Testis (tissue), 2 donors: Measurements from ENCODE around the gene TNFRSF9.

ENCODE experiments used
- POLR2A ChIP-seq: fragments of 450-650 bp; IDR thresholded peaks from one replicate; pipeline ENCODE4 v1.6.1; 2017; ENCODE audit warnings: antibody characterized with exemption, mild to moderate bottlenecking, moderate library complexity
- TF ChIP-seq, protein P1 (sequence below), 3 experiments: fragments of 450-650 bp in 2 of 3; fragments of 200-600 bp in 1 of 3; sonication (generic) in 1 of 3; IDR thresholded peaks; one replicate each; pipeline ENCODE4 v1.5.1; 2016 to 2019; ENCODE audit warnings: antibody characterized with exemption in 3 of 3, mild to moderate bottlenecking in 2 of 3, moderate library complexity in 1 of 3

GRCh38 chr1:7983086-7983778 is 42.6 kb upstream of the TNFRSF9 start:
- no peak for TF ChIP-seq POLR2A
- TF ChIP-seq, protein P1, sequence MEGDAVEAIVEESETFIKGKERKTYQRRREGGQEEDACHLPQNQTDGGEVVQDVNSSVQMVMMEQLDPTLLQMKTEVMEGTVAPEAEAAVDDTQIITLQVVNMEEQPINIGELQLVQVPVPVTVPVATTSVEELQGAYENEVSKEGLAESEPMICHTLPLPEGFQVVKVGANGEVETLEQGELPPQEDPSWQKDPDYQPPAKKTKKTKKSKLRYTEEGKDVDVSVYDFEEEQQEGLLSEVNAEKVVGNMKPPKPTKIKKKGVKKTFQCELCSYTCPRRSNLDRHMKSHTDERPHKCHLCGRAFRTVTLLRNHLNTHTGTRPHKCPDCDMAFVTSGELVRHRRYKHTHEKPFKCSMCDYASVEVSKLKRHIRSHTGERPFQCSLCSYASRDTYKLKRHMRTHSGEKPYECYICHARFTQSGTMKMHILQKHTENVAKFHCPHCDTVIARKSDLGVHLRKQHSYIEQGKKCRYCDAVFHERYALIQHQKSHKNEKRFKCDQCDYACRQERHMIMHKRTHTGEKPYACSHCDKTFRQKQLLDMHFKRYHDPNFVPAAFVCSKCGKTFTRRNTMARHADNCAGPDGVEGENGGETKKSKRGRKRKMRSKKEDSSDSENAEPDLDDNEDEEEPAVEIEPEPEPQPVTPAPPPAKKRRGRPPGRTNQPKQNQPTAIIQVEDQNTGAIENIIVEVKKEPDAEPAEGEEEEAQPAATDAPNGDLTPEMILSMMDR (IDR thresholded peaks at IDR 0.05) = no peak
